Ishikawa (cell line): ENCODE measurements around the gene NUTM1.

Source experiments
- CEBPB ChIP-seq: IDR thresholded peaks from 2 replicates; pipeline ENCODE4 v1.6.1; 2012
- CREB1 ChIP-seq: IDR thresholded peaks from 2 replicates; pipeline ENCODE4 v1.6.1; 2012; ENCODE audit warnings: low read depth
- EGR1 ChIP-seq: IDR thresholded peaks from 2 replicates; pipeline ENCODE4 v1.6.1; 2012
- EP300 ChIP-seq: IDR thresholded peaks from 2 replicates; pipeline ENCODE4 v1.6.1; 2012; ENCODE audit warnings: borderline replicate concordance
- FOXM1 ChIP-seq: IDR thresholded peaks from 2 replicates; pipeline ENCODE4 v1.6.1; 2012; ENCODE audit warnings: low read depth, borderline replicate concordance
- MAX ChIP-seq: IDR thresholded peaks from 2 replicates; pipeline ENCODE4 v1.6.1; 2012
- NFIC ChIP-seq: IDR thresholded peaks from 2 replicates; pipeline ENCODE4 v1.6.1; 2012
- RAD21 ChIP-seq: IDR thresholded peaks from 2 replicates; pipeline ENCODE4 v1.6.1; 2012; ENCODE audit warnings: low read depth
- TAF1 ChIP-seq: IDR thresholded peaks from 2 replicates; pipeline ENCODE4 v1.6.1; 2012; ENCODE audit warnings: low read depth, mild to moderate bottlenecking
- TCF12 ChIP-seq: IDR thresholded peaks from 2 replicates; pipeline ENCODE4 v1.6.1; 2012; ENCODE audit warnings: low read depth
- TEAD4 ChIP-seq: IDR thresholded peaks from 2 replicates; pipeline ENCODE4 v1.6.1; 2012
- YY1 ChIP-seq: IDR thresholded peaks from 2 replicates; pipeline ENCODE4 v1.6.1; 2012; ENCODE audit warnings: low read depth
- ZBTB7A ChIP-seq: IDR thresholded peaks from 2 replicates; pipeline ENCODE4 v1.6.1; 2012; ENCODE audit warnings: low read depth
- TF ChIP-seq, protein P1 (sequence below): IDR thresholded peaks from 2 replicates; pipeline ENCODE4 v1.6.1; 2012
- TF ChIP-seq, protein P2 (sequence below): IDR thresholded peaks from 2 replicates; pipeline ENCODE4 v1.6.1; 2012; ENCODE audit warnings: low read depth, mild to moderate bottlenecking

The NUTM1 gene

GRCh38 chr15:34373951-34374350 is 30.8 kb downstream of the NUTM1 start:
- TF ChIP-seq EGR1, result no peak
- TF ChIP-seq TEAD4, result no peak
- TF ChIP-seq ZBTB7A, result no peak
- TF ChIP-seq CEBPB, result no peak
- no peak for TF ChIP-seq TCF12
- TF ChIP-seq YY1, result no peak
- TF ChIP-seq, protein P1, sequence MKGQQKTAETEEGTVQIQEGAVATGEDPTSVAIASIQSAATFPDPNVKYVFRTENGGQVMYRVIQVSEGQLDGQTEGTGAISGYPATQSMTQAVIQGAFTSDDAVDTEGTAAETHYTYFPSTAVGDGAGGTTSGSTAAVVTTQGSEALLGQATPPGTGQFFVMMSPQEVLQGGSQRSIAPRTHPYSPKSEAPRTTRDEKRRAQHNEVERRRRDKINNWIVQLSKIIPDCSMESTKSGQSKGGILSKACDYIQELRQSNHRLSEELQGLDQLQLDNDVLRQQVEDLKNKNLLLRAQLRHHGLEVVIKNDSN, result no peak

- TF ChIP-seq, protein P2, sequence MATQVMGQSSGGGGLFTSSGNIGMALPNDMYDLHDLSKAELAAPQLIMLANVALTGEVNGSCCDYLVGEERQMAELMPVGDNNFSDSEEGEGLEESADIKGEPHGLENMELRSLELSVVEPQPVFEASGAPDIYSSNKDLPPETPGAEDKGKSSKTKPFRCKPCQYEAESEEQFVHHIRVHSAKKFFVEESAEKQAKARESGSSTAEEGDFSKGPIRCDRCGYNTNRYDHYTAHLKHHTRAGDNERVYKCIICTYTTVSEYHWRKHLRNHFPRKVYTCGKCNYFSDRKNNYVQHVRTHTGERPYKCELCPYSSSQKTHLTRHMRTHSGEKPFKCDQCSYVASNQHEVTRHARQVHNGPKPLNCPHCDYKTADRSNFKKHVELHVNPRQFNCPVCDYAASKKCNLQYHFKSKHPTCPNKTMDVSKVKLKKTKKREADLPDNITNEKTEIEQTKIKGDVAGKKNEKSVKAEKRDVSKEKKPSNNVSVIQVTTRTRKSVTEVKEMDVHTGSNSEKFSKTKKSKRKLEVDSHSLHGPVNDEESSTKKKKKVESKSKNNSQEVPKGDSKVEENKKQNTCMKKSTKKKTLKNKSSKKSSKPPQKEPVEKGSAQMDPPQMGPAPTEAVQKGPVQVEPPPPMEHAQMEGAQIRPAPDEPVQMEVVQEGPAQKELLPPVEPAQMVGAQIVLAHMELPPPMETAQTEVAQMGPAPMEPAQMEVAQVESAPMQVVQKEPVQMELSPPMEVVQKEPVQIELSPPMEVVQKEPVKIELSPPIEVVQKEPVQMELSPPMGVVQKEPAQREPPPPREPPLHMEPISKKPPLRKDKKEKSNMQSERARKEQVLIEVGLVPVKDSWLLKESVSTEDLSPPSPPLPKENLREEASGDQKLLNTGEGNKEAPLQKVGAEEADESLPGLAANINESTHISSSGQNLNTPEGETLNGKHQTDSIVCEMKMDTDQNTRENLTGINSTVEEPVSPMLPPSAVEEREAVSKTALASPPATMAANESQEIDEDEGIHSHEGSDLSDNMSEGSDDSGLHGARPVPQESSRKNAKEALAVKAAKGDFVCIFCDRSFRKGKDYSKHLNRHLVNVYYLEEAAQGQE, result no peak
- no peak for TF ChIP-seq ZBTB7A
- TF ChIP-seq, protein P1, result no peak
- TF ChIP-seq CEBPB, result no peak
- TF ChIP-seq EGR1, result no peak
- no peak for TF ChIP-seq NFIC
- no peak for TF ChIP-seq YY1
- TF ChIP-seq TEAD4, result no peak
Observed at GRCh38 chr15:34374816-34375215, 31.7 kb downstream of the NUTM1 start.

GRCh38 chr15:34376856-34377255 is 33.7 kb downstream of the NUTM1 start:
- TF ChIP-seq, protein P2, result no peak
- TF ChIP-seq TAF1 (no peak), RAD21 (no peak), TEAD4 (no peak), EGR1 (no peak), CREB1 (no peak), TCF12 (no peak), EP300 (no peak), FOXM1 (no peak), MAX (no peak), ZBTB7A (no peak), CEBPB (no peak), YY1 (no peak), NFIC (no peak)
- TF ChIP-seq, protein P1, result no peak
